Tibial nerve (tissue), 4 donors: ENCODE results near the gene MINPP1. TPM values are rescaled to one million over a fixed set of nuclear protein-coding genes. Genes with fewer than 3 reads are reported as not detected.

ENCODE experiments used
- DNase-seq, 2 donors: peaks; one replicate each; pipeline ENCODE4 v3.0.0-alpha.2; 2019; ENCODE audit warnings: low spot score in 2 of 2
- H3K27ac ChIP-seq, 4 donors: fragments of 200-600 bp; sonication (generic) in 3 of 4; one replicate each; pipeline ENCODE4 v1.5.1; 2017 to 2019; ENCODE audit warnings: mild to moderate bottlenecking in 1 of 4
- H3K27me3 ChIP-seq, 2 donors: fragments of 200-600 bp; sonication (generic) in 1 of 2; one replicate each; pipeline versions ENCODE4 v1.5.1 to v1.6.0; 2017 to 2019
- H3K36me3 ChIP-seq, 3 donors: fragments of 200-600 bp; sonication (generic); one replicate each; pipeline ENCODE4 v1.5.1; 2018 to 2019
- H3K4me1 ChIP-seq, 4 donors: fragments of 200-600 bp; sonication (generic) in 3 of 4; one replicate each; pipeline ENCODE4 v1.5.1; 2017 to 2019
- H3K4me3 ChIP-seq, 4 donors: fragments of 200-600 bp; sonication (generic) in 3 of 4; one replicate each; pipeline ENCODE4 v1.5.1; 2017 to 2019; ENCODE audit warnings: mild to moderate bottlenecking in 1 of 4, moderate library complexity in 1 of 4
- H3K9me3 ChIP-seq, 4 donors: fragments of 200-600 bp; sonication (generic) in 3 of 4; one replicate each; pipeline ENCODE4 v1.5.1; 2017 to 2019
- CTCF ChIP-seq, 5 experiments: fragments of 200-600 bp in 3 of 5; fragments of 450-650 bp in 2 of 5; sonication (generic) in 3 of 5; IDR thresholded peaks; one replicate each; pipeline ENCODE4 v1.5.1; 2016 to 2019; ENCODE audit warnings: antibody characterized with exemption in 5 of 5, mild to moderate bottlenecking in 3 of 5, moderate library complexity in 2 of 5
- EP300 ChIP-seq, 2 donors: sonication (generic); formaldehyde crosslinking; IDR thresholded peaks; one replicate each; pipeline ENCODE4 v1.6.1; 2017; ENCODE audit warnings: antibody characterized with exemption in 2 of 2, mild to moderate bottlenecking in 1 of 2
- POLR2A ChIP-seq, 2 donors: fragments of 450-650 bp; IDR thresholded peaks; one replicate each; pipeline ENCODE4 v1.6.1; 2017; ENCODE audit warnings: antibody characterized with exemption in 2 of 2, mild to moderate bottlenecking in 2 of 2, moderate library complexity in 2 of 2
- WGBS, 2 donors: methylation state at CpG; one replicate each; pipeline ENCODE4 v1.1.5; 2018; 5-methylcytosine and 5-hydroxymethylcytosine counted together
- total RNA-seq, 4 donors: library from RNA; depleted of rRNA; stranded (reverse); fragments of >200 nt; gene quantifications; one replicate each; pipeline ENCODE4 v1.1.0, GENCODE V29; 2016

The MINPP1 gene
- total RNA-seq, 4 donors from 2014 or later, result 11.1 to 18.8 (median 13.5) TPM

GRCh38 chr10:87500646-87501048 is 4.0 kb upstream of the MINPP1 start:
- DNase-seq, result no peak
- H3K27ac ChIP-seq, result no peak overlapping the region
- H3K9me3 ChIP-seq, result no peaks in the 10 kb centered on the region
- TF ChIP-seq CTCF (IDR thresholded peaks at IDR 0.05) (no peak), POLR2A (IDR thresholded peaks at IDR 0.05) (no peak), EP300 (IDR thresholded peaks at IDR 0.05) (no peak)
- no peak overlapping the region for H3K4me3 ChIP-seq
- H3K27me3 ChIP-seq, result no peaks in the 10 kb centered on the region
- no peaks in the 10 kb centered on the region for H3K36me3 ChIP-seq
- 57 to 58% methylated on average over 3 of the region's 3 CpGs for whole genome bisulfite sequencing, 2 donors
- H3K4me1 ChIP-seq, result peaks cover 0 to 15% (median 3%) of the 10 kb centered on the region in 4 donors

GRCh38 chr10:87503401-87503800 is 1.3 kb upstream of the MINPP1 start:
- Histone ChIP-seq H3K27ac (no peak overlapping the region), H3K9me3 (no peaks in the 10 kb centered on the region), H3K4me3 (no peak overlapping the region), H3K36me3 (no peaks in the 10 kb centered on the region), H3K27me3 (no peaks in the 10 kb centered on the region), H3K4me1 (peaks cover 0 to 32% (median 19%) of the 10 kb centered on the region in 4 donors)
- 91 to 94% methylated on average over 8 of the region's 8 CpGs for WGBS, 2 donors
- no peak for DNase-seq
- TF ChIP-seq EP300 (IDR thresholded peaks at IDR 0.05), result no peak
- TF ChIP-seq CTCF (IDR thresholded peaks at IDR 0.05), result no peak
- TF ChIP-seq POLR2A (IDR thresholded peaks at IDR 0.05), result no peak

GRCh38 chr10:87503886-87504285 is 807 bp upstream of the MINPP1 start:
- 64 to 77% methylated on average over 6 of the region's 6 CpGs for WGBS, 2 donors
- peak overlapping the region in 3 of 4 donors; percentile 78 to 89 (median 79) for H3K27ac ChIP-seq

GRCh38 chr10:87504307-87504639 is 420 bp upstream of the MINPP1 start:
- H3K9me3 ChIP-seq, result no peaks in the 10 kb centered on the region
- 6 to 8% methylated on average over 10 of the region's 10 CpGs for WGBS, 2 donors
- peak overlapping the region; percentile 70 to 89 (median 78) for H3K27ac ChIP-seq
- H3K4me3 ChIP-seq, result peak overlapping the region; percentile 54 to 95 (median 82)
- peaks cover 0 to 32% (median 19%) of the 10 kb centered on the region in 4 donors for H3K4me1 ChIP-seq
- no peak for TF ChIP-seq CTCF (IDR thresholded peaks at IDR 0.05)
- TF ChIP-seq POLR2A (IDR thresholded peaks at IDR 0.05), result no peak
- no peak for TF ChIP-seq EP300 (IDR thresholded peaks at IDR 0.05)
- no peak for DNase-seq
- H3K27me3 ChIP-seq, result no peaks in the 10 kb centered on the region
- H3K36me3 ChIP-seq, result peaks cover 0 to 7% (median 0%) of the 10 kb centered on the region in 3 donors

More at GRCh38 chr10:87503886-87504285, 807 bp upstream of the MINPP1 start:
- H3K4me3 ChIP-seq, result peak overlapping the region; percentile 54 to 95 (median 82)
- TF ChIP-seq CTCF (IDR thresholded peaks at IDR 0.05) (no peak), EP300 (IDR thresholded peaks at IDR 0.05) (no peak), POLR2A (IDR thresholded peaks at IDR 0.05) (no peak)
- no peak for DNase-seq
- H3K36me3 ChIP-seq, result peaks cover 0 to 3% (median 0%) of the 10 kb centered on the region in 3 donors
- H3K9me3 ChIP-seq, result no peaks in the 10 kb centered on the region
- H3K4me1 ChIP-seq, result peaks cover 0 to 32% (median 19%) of the 10 kb centered on the region in 4 donors
- no peaks in the 10 kb centered on the region for H3K27me3 ChIP-seq

- no peak for DNase-seq
- Histone ChIP-seq H3K27ac (peak overlapping the region in 3 of 4 donors; percentile 78 to 89 (median 79)), H3K4me1 (peaks cover 0 to 32% (median 19%) of the 10 kb centered on the region in 4 donors), H3K27me3 (no peaks in the 10 kb centered on the region), H3K9me3 (no peaks in the 10 kb centered on the region), H3K36me3 (peaks cover 0 to 19% (median 0%) of the 10 kb centered on the region in 3 donors), H3K4me3 (peak overlapping the region; percentile 54 to 95 (median 82))
- 2 to 4% methylated on average over 28 to 36 of the region's 41 CpGs for WGBS, 2 donors
- TF ChIP-seq EP300 (IDR thresholded peaks at IDR 0.05), result no peak
- TF ChIP-seq CTCF (IDR thresholded peaks at IDR 0.05), result peak in 3 of 5 experiments; percentile 39 to 49 (median 45)
- no peak for TF ChIP-seq POLR2A (IDR thresholded peaks at IDR 0.05)
Observed at GRCh38 chr10:87505366-87506111, 846 bp downstream of the MINPP1 start.
